ENCODE measurements around the gene DYNC1LI1. TPM values are rescaled to one million over a fixed set of nuclear protein-coding genes. Genes with fewer than 3 reads are reported as not detected.

DYNC1LI1 gene
- total RNA-seq, 4 donors from 2014 or later, result 21.3 to 30.0 (median 26.3) TPM

DNA sequence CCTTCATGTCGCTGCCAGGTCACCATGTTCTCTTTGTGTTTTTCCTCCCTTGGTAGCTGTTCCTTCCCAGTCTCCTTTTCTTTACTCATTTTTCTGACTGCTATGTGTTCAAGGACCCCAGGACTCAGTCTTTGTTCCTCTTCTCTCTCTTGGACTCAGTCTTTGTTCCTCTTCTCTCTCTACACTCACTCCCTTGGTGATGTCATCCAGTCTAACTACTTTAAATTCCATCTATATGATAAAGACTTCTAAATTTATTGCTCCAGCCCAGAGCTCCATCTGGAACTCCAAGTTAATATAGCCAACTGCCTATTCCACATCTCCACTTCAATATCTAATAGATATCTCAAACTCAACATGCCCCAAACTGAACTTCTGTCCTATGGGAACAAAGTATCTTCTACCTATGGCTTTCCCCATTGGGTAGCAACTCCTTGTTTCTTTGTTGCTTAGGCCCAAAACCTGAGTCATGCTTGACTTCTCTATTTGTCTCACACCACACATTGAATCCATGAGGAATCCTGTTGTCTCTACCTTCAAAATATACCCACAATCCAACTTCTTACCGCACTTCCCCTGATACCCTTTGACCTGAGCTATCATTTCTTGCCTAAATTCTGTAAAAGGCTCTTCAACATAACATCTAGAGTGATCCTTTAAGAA, 4.9 kb upstream of the DYNC1LI1 start:
- ATAC-seq (ENCODE audit: low FRiP score) (no peak), DNase-seq (ENCODE audit: low spot score) (no peak)
- TF ChIP-seq, protein P1, sequence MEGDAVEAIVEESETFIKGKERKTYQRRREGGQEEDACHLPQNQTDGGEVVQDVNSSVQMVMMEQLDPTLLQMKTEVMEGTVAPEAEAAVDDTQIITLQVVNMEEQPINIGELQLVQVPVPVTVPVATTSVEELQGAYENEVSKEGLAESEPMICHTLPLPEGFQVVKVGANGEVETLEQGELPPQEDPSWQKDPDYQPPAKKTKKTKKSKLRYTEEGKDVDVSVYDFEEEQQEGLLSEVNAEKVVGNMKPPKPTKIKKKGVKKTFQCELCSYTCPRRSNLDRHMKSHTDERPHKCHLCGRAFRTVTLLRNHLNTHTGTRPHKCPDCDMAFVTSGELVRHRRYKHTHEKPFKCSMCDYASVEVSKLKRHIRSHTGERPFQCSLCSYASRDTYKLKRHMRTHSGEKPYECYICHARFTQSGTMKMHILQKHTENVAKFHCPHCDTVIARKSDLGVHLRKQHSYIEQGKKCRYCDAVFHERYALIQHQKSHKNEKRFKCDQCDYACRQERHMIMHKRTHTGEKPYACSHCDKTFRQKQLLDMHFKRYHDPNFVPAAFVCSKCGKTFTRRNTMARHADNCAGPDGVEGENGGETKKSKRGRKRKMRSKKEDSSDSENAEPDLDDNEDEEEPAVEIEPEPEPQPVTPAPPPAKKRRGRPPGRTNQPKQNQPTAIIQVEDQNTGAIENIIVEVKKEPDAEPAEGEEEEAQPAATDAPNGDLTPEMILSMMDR (IDR thresholded peaks at IDR 0.05), result no peak

DNA sequence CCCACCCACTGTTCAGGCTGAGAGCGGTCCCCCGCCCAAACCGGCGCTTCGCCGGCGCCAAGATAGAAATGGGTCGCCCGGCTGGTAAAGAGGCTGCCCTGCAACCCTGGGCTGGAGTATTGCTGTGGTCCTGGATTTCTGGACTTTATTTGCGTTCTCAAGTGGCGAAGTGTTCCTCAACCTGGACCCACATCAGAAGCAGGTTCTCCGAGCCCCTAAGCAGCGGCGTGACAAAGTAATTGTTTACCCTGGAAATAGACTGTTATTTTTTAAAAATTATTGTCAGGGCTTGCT, 481 bp upstream of the DYNC1LI1 start:
- ATAC-seq (ENCODE audit: low FRiP score) (no peak), DNase-seq (ENCODE audit: low spot score) (no peak)
- TF ChIP-seq, protein P1 (IDR thresholded peaks at IDR 0.05), result no peak

DNA sequence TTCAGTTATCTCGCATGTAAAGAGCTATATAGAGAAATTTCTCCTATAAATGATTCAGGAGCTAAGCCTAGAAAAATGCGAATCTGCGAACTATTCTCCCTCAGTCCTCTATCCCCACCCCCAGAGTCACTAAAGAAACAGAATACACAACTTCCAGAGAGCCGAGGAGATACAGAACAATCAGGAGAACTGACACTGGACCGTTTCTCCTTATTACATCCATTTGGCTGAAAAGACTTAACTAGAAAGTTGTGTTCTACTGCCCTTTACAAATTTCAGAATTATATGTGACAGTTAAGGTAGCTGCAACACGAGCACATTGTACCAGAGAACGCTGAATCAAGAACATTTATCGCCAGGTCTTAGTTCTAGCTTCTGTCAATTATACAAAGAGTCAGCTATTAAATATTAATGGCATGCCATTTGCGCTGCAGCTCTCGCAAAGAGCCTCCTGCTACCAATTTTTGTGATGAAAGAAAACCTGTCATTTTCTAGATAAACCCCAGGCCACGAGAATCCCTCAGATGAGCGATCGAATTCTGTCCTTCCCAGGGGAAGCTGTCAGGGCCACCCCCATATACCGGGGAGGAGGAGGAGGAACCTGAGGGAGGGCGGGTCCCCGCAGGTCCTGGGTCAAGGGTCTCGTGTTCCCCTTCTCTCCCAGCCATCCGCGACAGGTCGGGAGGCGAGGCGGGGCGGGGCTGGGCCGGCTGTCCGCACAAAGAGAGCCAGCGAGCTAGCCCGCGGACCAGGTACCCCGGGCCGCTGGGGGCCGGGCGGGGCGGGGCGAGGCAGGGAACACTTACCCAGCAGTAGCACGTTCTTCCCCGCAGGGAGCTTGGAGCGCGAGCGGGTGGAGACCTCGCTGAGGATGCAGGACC, 878 bp downstream of the DYNC1LI1 start:
- TF ChIP-seq, protein P1 (IDR thresholded peaks at IDR 0.05), result no peak
- DNase-seq (ENCODE audit: low spot score) (no peak), ATAC-seq (ENCODE audit: low FRiP score) (peak; percentile 49)

DNA sequence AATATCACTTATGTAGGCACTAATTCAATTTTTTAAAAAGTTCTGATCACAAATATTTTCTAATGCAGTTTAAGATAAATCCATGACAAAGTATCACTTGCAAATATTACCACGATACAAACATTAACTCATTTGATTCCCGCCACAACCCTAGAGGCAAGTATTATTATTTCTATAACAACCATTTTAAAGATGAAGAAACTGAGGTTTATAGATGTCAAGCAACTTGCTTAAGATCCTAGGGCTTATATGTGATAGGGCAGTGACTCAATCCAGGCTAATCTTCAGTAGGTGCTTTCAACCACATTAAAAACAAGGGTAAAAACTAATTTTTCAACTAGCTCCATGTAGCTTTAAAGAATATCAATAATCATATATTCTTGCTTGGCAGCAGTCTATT, 1.7 kb downstream of the DYNC1LI1 start:
- TF ChIP-seq, protein P1 (IDR thresholded peaks at IDR 0.05), result no peak
- no peak for DNase-seq (ENCODE audit: low spot score)
- no peak for ATAC-seq (ENCODE audit: low FRiP score)

DNA sequence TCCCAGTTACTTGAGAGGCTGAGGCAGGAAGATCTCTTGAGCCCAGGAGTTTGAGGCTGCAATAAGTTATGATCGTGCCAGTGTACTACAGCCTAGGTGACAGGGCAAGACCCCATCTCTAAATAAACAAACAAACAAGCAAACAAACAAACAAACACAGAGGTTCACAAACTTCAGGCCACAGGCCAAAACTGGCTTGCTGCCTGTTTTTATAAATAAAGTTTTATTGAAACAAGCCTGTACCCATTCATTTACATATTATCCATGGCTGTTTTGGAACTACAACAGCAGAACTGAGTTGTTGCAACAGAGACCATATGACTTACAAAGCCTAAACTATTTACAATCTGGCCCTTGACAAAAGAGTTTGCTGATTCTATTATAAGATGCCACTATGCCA, 6.5 kb downstream of the DYNC1LI1 start:
- ATAC-seq (ENCODE audit: low FRiP score) (no peak), DNase-seq (ENCODE audit: low spot score) (no peak)
- TF ChIP-seq, protein P1 (IDR thresholded peaks at IDR 0.05), result no peak

DNA sequence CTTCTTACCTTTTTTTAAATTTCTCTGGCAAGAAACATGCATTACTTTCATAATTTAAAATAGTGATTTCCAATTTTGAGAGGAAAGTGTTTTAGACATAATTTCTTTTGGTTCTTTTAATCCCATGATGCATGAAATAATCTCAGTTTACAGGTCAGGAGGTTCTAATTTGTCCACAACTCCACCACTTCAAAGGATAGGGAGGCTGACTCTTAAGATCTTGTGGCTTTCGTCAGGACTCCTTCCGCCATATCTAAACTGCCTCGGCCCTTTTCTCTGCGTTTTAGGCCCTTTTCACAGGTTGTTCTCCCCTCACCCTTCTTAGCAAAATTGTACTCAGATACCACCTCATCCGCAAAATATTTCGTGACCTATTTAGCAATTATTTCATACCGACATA, 8.0 kb downstream of the DYNC1LI1 start:
- TF ChIP-seq, protein P1 (IDR thresholded peaks at IDR 0.05), result no peak
- ATAC-seq (ENCODE audit: low FRiP score) (no peak), DNase-seq (ENCODE audit: low spot score) (no peak)

All from omental fat pad (tissue), 4 donors.